Measurements from ENCODE around the gene AGAP1. TPM values are rescaled to one million over a fixed set of nuclear protein-coding genes. Genes with fewer than 3 reads are reported as not detected.

Gene AGAP1
- total RNA-seq, 2 donors from 2014 or later: 32.8 to 34.7 TPM

- TF ChIP-seq, protein P1, sequence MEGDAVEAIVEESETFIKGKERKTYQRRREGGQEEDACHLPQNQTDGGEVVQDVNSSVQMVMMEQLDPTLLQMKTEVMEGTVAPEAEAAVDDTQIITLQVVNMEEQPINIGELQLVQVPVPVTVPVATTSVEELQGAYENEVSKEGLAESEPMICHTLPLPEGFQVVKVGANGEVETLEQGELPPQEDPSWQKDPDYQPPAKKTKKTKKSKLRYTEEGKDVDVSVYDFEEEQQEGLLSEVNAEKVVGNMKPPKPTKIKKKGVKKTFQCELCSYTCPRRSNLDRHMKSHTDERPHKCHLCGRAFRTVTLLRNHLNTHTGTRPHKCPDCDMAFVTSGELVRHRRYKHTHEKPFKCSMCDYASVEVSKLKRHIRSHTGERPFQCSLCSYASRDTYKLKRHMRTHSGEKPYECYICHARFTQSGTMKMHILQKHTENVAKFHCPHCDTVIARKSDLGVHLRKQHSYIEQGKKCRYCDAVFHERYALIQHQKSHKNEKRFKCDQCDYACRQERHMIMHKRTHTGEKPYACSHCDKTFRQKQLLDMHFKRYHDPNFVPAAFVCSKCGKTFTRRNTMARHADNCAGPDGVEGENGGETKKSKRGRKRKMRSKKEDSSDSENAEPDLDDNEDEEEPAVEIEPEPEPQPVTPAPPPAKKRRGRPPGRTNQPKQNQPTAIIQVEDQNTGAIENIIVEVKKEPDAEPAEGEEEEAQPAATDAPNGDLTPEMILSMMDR (conservative IDR thresholded peaks at IDR 0.05): no peak
- Histone ChIP-seq H3K9me3 (ENCODE audit: control insufficient read depth, low read length) (no peaks in the 10 kb centered on the region), H3K4me3 (ENCODE audit: low read length) (no peak overlapping the region), H3K4me1 (ENCODE audit: control insufficient read depth, insufficient read depth, low read length) (no peaks in the 10 kb centered on the region), H3K36me3 (ENCODE audit: control insufficient read depth, insufficient read depth, low read length) (no peaks in the 10 kb centered on the region), H3K9ac (ENCODE audit: extremely low read depth, low read length, poor library complexity, severe bottlenecking) (no peak overlapping the region), H3K27me3 (ENCODE audit: control insufficient read depth, insufficient read depth, low read length, poor library complexity, severe bottlenecking) (no peaks in the 10 kb centered on the region), H3K27ac (ENCODE audit: low read depth, low read length) (no peak overlapping the region)
- Mint-ChIP-seq H3K36me3 (ENCODE audit: low read depth) (peaks cover under 1% of the 10 kb centered on the region), H3K27me3 (ENCODE audit: insufficient read depth) (no peaks in the 10 kb centered on the region), H3K9me3 (no peaks in the 10 kb centered on the region), H3K4me3 (no peak overlapping the region), H3K4me1 (peaks cover 2% of the 10 kb centered on the region), H3K27ac (no peak overlapping the region)
- 86 to 92% methylated on average over 3 to 4 of the region's 4 CpGs for WGBS, 2 experiments (ENCODE audit: insufficient coverage in 1 of 2, insufficient read length in 1 of 2)
- no peak for DNase-seq
Measured at GRCh38 chr2:236073246-236073645, 579.4 kb downstream of the AGAP1 start.

GRCh38 chr2:236073867-236074655, 580.2 kb downstream of the AGAP1 start:
- H3K4me1 Mint-ChIP-seq: peaks cover 2% of the 10 kb centered on the region
- H3K4me3 Mint-ChIP-seq: no peak overlapping the region
- Histone ChIP-seq H3K27ac (ENCODE audit: low read depth, low read length) (no peak overlapping the region), H3K9ac (ENCODE audit: extremely low read depth, low read length, poor library complexity, severe bottlenecking) (no peak overlapping the region), H3K27me3 (ENCODE audit: control insufficient read depth, insufficient read depth, low read length, poor library complexity, severe bottlenecking) (no peaks in the 10 kb centered on the region), H3K4me1 (ENCODE audit: control insufficient read depth, insufficient read depth, low read length) (no peaks in the 10 kb centered on the region), H3K9me3 (ENCODE audit: control insufficient read depth, low read length) (no peaks in the 10 kb centered on the region), H3K36me3 (ENCODE audit: control insufficient read depth, insufficient read depth, low read length) (no peaks in the 10 kb centered on the region), H3K4me3 (ENCODE audit: low read length) (no peak overlapping the region)
- H3K9me3 Mint-ChIP-seq: no peaks in the 10 kb centered on the region
- TF ChIP-seq, protein P1 (conservative IDR thresholded peaks at IDR 0.05): no peak
- H3K27me3 Mint-ChIP-seq (ENCODE audit: insufficient read depth): no peaks in the 10 kb centered on the region
- WGBS, 2 experiments (ENCODE audit: insufficient coverage in 1 of 2, insufficient read length in 1 of 2): 64 to 80% methylated on average over 4 to 8 of the region's 8 CpGs
- no peaks in the 10 kb centered on the region for H3K36me3 Mint-ChIP-seq (ENCODE audit: low read depth)
- no peak for DNase-seq
- H3K27ac Mint-ChIP-seq: no peak overlapping the region

GRCh38 chr2:236075802-236076201, 582.0 kb downstream of the AGAP1 start:
- Histone ChIP-seq H3K4me3 (ENCODE audit: low read length) (no peak overlapping the region), H3K27ac (ENCODE audit: low read depth, low read length) (no peak overlapping the region), H3K9me3 (ENCODE audit: control insufficient read depth, low read length) (no peaks in the 10 kb centered on the region), H3K9ac (ENCODE audit: extremely low read depth, low read length, poor library complexity, severe bottlenecking) (no peak overlapping the region), H3K4me1 (ENCODE audit: control insufficient read depth, insufficient read depth, low read length) (no peaks in the 10 kb centered on the region), H3K27me3 (ENCODE audit: control insufficient read depth, insufficient read depth, low read length, poor library complexity, severe bottlenecking) (no peaks in the 10 kb centered on the region), H3K36me3 (ENCODE audit: control insufficient read depth, insufficient read depth, low read length) (no peaks in the 10 kb centered on the region)
- Mint-ChIP-seq H3K9me3 (no peaks in the 10 kb centered on the region), H3K4me3 (no peak overlapping the region), H3K36me3 (ENCODE audit: low read depth) (no peaks in the 10 kb centered on the region), H3K4me1 (peaks cover 2% of the 10 kb centered on the region), H3K27me3 (ENCODE audit: insufficient read depth) (no peaks in the 10 kb centered on the region), H3K27ac (no peak overlapping the region)
- WGBS, 2 experiments (ENCODE audit: insufficient coverage in 1 of 2, insufficient read length in 1 of 2): 96 to 97% methylated on average over 7 to 11 of the region's 11 CpGs
- TF ChIP-seq, protein P1 (conservative IDR thresholded peaks at IDR 0.05): no peak
- no peak for DNase-seq

Data from endodermal cell (in vitro differentiated cells).